DOHH2 (cell line): Measurements from ENCODE around the gene KRTAP16-1.
A peak's percentile ranks its signal among the peaks of the same experiment; 100 is the strongest.

Source experiments
- H3F3A ChIP-seq: fragments of 200-600 bp; sonication (generic), shearing (Covaris generic); 2 replicates; pipeline ENCODE4 v1.6.0; 2016; ENCODE audit warnings: antibody characterized with exemption, mild to moderate bottlenecking; ENCODE audit not compliant: control insufficient read depth, insufficient read depth
- H3K27ac ChIP-seq: fragments of 200-600 bp; sonication (generic); 2 replicates; pipeline ENCODE4 v1.5.1; 2014; ENCODE audit warnings: low read depth, mild to moderate bottlenecking, low read length, moderate library complexity
- H3K27me3 ChIP-seq: fragments of 200-600 bp; sonication (generic); 2 replicates; pipeline ENCODE4 v1.6.1; 2014; ENCODE audit warnings: mild to moderate bottlenecking, low read length, mixed read lengths; ENCODE audit not compliant: control insufficient read depth
- H3K36me3 ChIP-seq: fragments of 200-600 bp; sonication (generic); 2 replicates; pipeline ENCODE4 v1.6.1; 2014; ENCODE audit warnings: mild to moderate bottlenecking, low read length, moderate library complexity, mixed read lengths; ENCODE audit not compliant: control insufficient read depth
- H3K4me1 ChIP-seq: fragments of 200-600 bp; sonication (generic); 2 replicates; pipeline ENCODE4 v1.6.1; 2014; ENCODE audit warnings: mild to moderate bottlenecking, low read length, mixed read lengths; ENCODE audit not compliant: control insufficient read depth
- H3K4me2 ChIP-seq: fragments of 200-600 bp; sonication (generic); 2 replicates; pipeline ENCODE4 v1.6.0; 2014; ENCODE audit warnings: mild to moderate bottlenecking, low read length, moderate library complexity
- H3K4me3 ChIP-seq: fragments of 200-600 bp; sonication (generic); 2 replicates; pipeline ENCODE4 v1.5.1; 2014; ENCODE audit warnings: mild to moderate bottlenecking, low read length, mixed read lengths
- H3K79me2 ChIP-seq: fragments of 200-600 bp; sonication (generic); 2 replicates; pipeline ENCODE4 v1.6.1; 2014; ENCODE audit warnings: mild to moderate bottlenecking, low read length, mixed read lengths; ENCODE audit not compliant: control insufficient read depth
- H3K9me2 ChIP-seq: fragments of 200-600 bp; sonication (generic); replicated peaks from 2 replicates; pipeline ENCODE4 v1.6.1; 2014; ENCODE audit warnings: mild to moderate bottlenecking, low read length, mixed read lengths; ENCODE audit not compliant: control insufficient read depth
- H3K9me3 ChIP-seq: fragments of 200-600 bp; sonication (generic); 2 replicates; pipeline ENCODE4 v1.6.1; 2014; ENCODE audit warnings: antibody characterized with exemption, low read length, mixed read lengths; ENCODE audit not compliant: control insufficient read depth, insufficient read depth
- H4K20me1 ChIP-seq: fragments of 200-600 bp; sonication (generic); 2 replicates; pipeline ENCODE4 v1.6.0; 2014; ENCODE audit warnings: low read depth, mild to moderate bottlenecking, antibody characterized with exemption, low read length, moderate library complexity; ENCODE audit not compliant: control insufficient read depth, insufficient read depth
- EZH2phosphoT487 ChIP-seq: fragments of 200-600 bp; sonication (generic); IDR thresholded peaks from 2 replicates; pipeline ENCODE4 v1.6.1; 2017; ENCODE audit warnings: borderline replicate concordance, mild to moderate bottlenecking, antibody characterized with exemption, low read length, moderate library complexity, mixed read lengths
- TF ChIP-seq, protein P1 (sequence below): fragments of 200-600 bp; sonication (generic); IDR thresholded peaks from one replicate; pipeline ENCODE4 v1.5.1; 2014; ENCODE audit warnings: antibody characterized with exemption, mild to moderate bottlenecking, low read depth, low read length; ENCODE audit not compliant: poor library complexity, severe bottlenecking

KRTAP16-1 gene

DNA sequence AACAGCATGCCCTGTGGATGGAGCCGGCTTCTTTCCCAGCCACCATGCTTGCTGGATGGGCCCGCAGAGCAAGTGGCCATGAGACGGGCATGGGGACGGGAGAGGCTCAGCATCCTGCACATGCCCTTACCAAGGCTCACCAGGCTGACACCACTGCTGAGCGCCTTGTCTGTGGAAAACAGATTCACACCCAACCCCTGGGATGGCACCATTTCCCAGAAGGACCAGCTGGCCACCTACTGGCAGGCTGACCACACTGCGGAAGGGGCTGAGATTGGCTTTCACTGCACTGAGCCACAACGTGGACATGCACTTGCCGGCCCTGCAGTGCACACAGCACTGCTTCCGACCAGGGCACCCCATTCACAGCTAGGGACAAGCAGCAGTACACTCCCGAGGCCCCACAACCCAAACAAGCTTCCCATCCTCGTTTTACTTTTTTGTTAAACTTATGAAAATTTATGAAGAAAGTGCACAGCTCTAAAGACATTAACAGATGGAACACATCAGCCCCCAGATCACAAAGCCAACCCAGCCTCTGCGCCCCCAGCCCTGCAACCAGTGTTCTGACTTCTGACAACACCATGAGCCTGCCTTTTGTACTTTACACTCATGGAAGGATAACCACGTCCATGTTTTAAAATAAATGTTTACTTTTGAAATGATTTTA is 20.3 kb upstream of the KRTAP16-1 start:
- peaks cover 2% of the 10 kb centered on the region for H3K4me1 ChIP-seq
- H3K9me3 ChIP-seq: no peaks in the 10 kb centered on the region
- no peak overlapping the region for H3K4me3 ChIP-seq
- no peaks in the 10 kb centered on the region for H3K9me2 ChIP-seq
- no peaks in the 10 kb centered on the region for H4K20me1 ChIP-seq
- no peak overlapping the region for H3K27ac ChIP-seq
- H3K4me2 ChIP-seq: no peak overlapping the region
- TF ChIP-seq, protein P1, sequence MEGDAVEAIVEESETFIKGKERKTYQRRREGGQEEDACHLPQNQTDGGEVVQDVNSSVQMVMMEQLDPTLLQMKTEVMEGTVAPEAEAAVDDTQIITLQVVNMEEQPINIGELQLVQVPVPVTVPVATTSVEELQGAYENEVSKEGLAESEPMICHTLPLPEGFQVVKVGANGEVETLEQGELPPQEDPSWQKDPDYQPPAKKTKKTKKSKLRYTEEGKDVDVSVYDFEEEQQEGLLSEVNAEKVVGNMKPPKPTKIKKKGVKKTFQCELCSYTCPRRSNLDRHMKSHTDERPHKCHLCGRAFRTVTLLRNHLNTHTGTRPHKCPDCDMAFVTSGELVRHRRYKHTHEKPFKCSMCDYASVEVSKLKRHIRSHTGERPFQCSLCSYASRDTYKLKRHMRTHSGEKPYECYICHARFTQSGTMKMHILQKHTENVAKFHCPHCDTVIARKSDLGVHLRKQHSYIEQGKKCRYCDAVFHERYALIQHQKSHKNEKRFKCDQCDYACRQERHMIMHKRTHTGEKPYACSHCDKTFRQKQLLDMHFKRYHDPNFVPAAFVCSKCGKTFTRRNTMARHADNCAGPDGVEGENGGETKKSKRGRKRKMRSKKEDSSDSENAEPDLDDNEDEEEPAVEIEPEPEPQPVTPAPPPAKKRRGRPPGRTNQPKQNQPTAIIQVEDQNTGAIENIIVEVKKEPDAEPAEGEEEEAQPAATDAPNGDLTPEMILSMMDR: peak; percentile 65
- TF ChIP-seq EZH2phosphoT487: no peak
- H3K36me3 ChIP-seq: no peaks in the 10 kb centered on the region
- H3F3A ChIP-seq: no peaks in the 10 kb centered on the region
- no peaks in the 10 kb centered on the region for H3K79me2 ChIP-seq
- no peaks in the 10 kb centered on the region for H3K27me3 ChIP-seq

DNA sequence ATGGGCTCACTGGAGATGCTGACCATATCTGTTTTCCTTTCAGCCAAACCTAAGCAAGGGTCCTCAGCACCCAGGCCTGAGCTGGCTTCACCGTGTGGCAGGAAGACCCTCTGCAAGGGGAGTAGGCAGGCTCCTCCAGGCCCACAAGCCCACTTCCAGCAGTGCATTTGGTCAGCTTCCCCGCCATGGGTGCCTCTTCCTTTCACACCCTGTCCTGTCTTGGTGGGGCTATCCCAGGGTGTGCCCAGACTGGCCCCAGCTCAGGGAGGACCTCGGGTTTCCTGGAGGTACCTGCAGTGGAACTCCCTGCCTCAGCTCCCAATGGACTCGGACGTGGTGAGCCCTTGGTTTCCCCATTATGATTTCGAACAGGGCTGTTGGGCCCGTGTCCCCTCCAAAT is 19.1 kb upstream of the KRTAP16-1 start:
- Histone ChIP-seq H3K4me3 (no peak overlapping the region), H3K4me1 (no peaks in the 10 kb centered on the region), H4K20me1 (no peaks in the 10 kb centered on the region), H3K27ac (no peak overlapping the region), H3K79me2 (no peaks in the 10 kb centered on the region), H3K36me3 (no peaks in the 10 kb centered on the region), H3K9me2 (no peaks in the 10 kb centered on the region), H3K4me2 (no peak overlapping the region), H3K27me3 (no peaks in the 10 kb centered on the region), H3K9me3 (no peaks in the 10 kb centered on the region), H3F3A (no peaks in the 10 kb centered on the region)
- TF ChIP-seq EZH2phosphoT487: no peak
- TF ChIP-seq, protein P1: no peak

DNA sequence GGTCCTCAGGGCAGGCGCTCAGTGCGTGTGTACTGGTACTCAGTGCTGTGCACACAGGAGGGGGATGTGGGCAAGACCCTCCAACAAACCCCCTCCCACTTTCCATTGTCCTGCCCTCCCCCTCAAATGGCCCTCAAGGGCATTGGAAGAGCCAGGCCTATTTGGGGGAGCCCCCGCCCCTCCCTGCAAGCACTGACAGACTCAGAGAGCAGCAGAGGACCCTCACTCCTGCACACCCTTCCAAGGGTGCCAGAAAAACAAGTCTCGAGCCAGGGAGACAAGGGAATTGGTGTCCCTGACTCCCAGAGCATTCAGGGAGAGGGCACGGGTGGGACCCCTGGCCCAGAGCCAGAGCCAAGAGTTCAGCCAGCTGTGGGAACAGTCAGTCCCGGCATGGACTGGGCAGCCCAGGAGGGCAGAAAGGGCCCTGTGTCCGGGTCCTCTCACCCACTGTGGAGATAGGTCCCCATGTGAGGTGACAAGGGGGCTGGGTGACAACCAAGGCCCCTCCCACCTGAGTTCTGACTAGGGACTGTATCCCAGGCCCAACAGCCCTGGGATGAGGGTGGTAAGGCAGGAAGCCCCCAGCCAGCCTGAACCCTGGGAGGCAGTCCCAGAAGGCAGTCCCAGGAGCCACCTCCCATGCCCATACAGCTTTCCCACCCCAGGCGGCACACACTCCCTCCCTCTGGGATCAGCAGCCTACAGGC is 18.5 kb upstream of the KRTAP16-1 start:
- peaks cover 5% of the 10 kb centered on the region for H3K4me1 ChIP-seq
- H3K9me3 ChIP-seq: no peaks in the 10 kb centered on the region
- no peak overlapping the region for H3K4me2 ChIP-seq
- no peak overlapping the region for H3K4me3 ChIP-seq
- no peak overlapping the region for H3K27ac ChIP-seq
- H3K9me2 ChIP-seq: no peaks in the 10 kb centered on the region
- H3K27me3 ChIP-seq: no peaks in the 10 kb centered on the region
- no peak for TF ChIP-seq EZH2phosphoT487
- TF ChIP-seq, protein P1: no peak
- no peaks in the 10 kb centered on the region for H3K79me2 ChIP-seq
- no peaks in the 10 kb centered on the region for H4K20me1 ChIP-seq
- H3F3A ChIP-seq: no peaks in the 10 kb centered on the region
- no peaks in the 10 kb centered on the region for H3K36me3 ChIP-seq
